ENCODE data around the gene KCNK1.
"Not testable (repeated sequence)": the region's sequence is repeated elsewhere in the genome, so short reads cannot be mapped to it uniquely, and the experiment has no call there.

KCNK1 gene

GRCh38 chr1:233668146-233668724 lies 54.3 kb downstream of the KCNK1 start:
- DNase-seq (ENCODE audit: low read depth), result no peak

DNA sequence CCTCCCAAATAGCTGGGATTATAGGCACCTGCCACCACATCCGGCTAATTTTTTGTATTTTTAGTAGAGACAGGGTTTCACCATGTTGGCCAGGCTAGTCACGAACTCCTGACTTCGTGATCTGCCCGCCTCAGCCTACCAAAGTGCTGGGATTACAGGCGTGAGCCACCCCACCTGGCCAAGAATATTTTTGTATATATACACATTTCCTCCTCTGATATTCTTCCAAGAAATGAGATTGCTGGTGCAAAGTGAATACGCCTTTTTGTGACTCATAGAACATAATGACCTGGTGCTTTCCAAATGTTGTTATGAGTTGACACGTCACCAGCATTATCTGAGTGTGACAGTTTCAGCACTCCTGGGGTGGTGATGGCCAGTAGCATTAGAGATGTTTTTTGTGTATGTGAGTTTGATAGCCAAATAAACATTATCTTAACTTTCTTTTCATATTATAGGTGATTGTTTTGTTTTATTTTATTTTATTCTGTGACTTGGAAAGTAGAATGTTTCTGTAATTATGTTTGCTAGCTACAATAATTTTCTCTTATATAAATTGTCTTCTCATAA lies 54.9 kb downstream of the KCNK1 start:
- no peak for DNase-seq (ENCODE audit: low read depth)

DNA sequence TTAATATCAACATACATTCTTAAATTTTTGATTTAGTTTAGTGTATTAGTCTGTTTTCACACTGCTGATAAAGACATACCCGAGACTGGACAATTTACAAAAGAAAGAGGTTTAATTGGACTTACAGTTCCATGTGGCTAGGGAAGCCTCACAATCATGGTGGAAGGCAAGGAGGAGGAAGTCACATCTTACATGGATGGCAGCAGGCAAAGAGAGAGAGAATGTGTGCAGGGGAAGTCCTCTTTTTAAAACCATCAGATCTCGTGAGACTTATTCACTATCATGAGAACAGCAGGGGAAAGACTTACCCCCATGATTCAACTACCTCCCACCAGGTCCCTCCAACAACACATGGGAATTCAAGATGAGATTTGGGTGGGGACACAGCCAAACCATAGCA lies 56.5 kb downstream of the KCNK1 start:
- not testable (repeated sequence) for DNase-seq (ENCODE audit: low read depth)

- DNase-seq (ENCODE audit: low read depth), result no peak
These were observed 57.4 kb downstream of the KCNK1 start for GRCh38 chr1:233671286-233671685.

DNA sequence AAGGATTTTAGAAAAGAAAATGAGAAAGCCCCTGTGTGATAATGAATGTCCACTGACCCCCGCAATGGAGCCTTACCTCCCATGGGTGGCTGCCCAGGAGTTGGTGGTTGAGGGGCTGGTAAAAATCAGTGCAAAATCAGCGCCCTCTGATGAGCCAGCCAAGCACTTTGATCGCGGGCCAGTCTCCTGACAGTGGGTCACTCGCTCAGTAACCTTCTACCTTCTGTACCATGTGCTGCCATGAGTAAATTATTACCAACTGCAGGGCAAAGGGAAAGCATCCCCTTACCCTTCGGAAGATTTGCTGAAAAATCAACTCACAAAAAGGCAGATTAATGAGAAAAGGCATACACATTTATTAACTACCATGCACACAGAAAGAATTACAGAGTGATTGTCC lies 58.8 kb downstream of the KCNK1 start:
- DNase-seq (ENCODE audit: low read depth), result no peak

- DNase-seq (ENCODE audit: low read depth), result no peak
These were observed 59.5 kb downstream of the KCNK1 start for GRCh38 chr1:233673261-233673946.

DNA sequence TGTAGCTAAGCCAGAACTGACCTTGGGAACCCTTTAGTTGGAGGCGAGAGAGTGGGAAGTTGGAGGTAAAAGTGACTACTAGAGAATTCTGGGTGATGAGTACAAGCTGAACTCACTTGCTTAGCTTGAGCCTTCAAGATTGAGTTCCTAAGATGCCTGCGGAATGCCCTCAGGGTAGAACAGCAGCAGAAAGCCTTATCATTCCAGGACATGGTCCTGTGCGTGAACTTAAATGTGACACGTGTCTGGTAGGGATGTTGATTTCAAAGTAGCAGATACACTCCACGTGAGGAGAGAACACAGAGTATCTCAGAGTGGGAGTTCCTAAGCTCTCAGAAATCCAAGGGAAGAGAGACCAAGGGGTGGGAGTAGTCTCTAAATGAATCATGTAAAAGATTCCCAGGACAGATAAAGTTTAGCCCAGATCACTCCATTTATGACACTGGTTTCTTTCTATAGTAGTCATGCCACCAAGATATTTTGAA lies 60.1 kb downstream of the KCNK1 start:
- DNase-seq (ENCODE audit: low read depth), result no peak

- no peak for DNase-seq (ENCODE audit: low read depth)
These were observed 61.5 kb downstream of the KCNK1 start for GRCh38 chr1:233675446-233675845.

DNA sequence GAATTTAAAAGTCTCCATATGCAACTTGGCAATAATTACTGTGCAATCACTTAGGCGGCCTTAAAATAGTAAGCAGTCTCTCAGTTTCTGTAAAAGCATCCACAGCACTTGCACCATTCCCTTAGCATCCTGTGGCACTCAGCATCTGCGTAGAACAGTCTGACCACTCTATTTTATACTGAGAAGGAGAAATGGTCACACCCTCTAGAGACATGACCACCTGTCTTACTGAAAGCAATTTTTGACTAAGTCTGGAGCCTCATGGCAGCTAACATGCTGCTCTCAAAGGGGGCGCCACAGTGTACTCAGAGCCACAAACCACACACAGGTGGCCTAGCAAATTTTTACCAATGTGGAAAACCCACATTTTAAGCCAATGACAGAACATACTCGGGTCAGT lies 62.0 kb downstream of the KCNK1 start:
- no peak for DNase-seq (ENCODE audit: low read depth)

DNA sequence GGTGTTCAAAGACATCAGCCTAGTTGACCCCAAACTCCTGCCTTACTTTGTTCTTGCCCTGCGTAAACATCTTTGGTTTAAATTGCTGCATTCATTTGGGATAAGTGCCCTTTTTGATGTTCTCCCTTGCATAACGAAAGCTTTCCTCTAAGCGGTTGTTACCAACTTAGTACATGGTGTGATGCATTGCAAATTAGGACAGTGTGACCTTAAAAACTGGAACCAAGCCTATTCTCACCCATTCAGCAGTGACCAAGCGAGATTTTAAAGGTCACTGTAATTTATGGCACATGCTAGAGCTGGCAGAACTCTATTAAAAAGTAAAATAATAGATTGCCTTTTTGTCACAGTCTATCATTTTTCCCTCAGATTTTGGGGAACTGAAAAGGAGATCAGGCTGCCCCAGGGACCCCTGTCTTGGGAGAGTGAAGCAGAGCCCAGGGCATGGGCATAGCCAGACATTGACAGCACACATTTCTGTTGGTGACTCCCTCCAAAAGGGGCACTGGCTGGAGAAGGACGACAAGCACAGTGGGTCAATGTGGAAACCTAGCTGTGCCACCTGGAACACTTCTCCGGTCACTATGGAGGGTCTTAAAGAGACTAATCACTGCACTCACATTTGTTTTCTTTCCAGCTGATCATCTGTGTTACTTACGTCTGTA lies 63.9 kb downstream of the KCNK1 start:
- no peak for DNase-seq (ENCODE audit: low read depth)

GRCh38 chr1:233679030-233679429 lies 65.1 kb downstream of the KCNK1 start:
- DNase-seq (ENCODE audit: low read depth), result no peak

- no peak for DNase-seq (ENCODE audit: low read depth)
These were observed 65.9 kb downstream of the KCNK1 start for GRCh38 chr1:233679591-233680373.

DNA sequence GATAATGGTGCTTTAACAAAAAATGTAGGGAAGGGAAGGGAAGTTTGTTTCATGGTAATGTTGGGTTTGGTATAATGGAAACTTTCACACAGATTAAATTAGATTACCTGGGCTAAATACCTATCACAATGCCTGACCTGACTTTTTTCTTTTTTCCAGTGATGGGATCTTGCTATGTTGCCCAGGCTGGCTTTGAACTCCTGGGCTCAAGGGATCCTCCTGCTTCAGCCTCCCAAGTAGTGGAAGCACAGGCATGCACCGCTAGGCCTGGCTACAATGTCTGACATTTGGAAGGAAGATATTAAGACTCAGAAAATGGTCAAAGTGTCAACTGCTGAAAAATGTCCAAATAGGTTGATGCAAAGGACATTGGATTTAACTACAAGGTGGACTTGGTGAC lies 67.4 kb downstream of the KCNK1 start:
- no peak for DNase-seq (ENCODE audit: low read depth)

DNA sequence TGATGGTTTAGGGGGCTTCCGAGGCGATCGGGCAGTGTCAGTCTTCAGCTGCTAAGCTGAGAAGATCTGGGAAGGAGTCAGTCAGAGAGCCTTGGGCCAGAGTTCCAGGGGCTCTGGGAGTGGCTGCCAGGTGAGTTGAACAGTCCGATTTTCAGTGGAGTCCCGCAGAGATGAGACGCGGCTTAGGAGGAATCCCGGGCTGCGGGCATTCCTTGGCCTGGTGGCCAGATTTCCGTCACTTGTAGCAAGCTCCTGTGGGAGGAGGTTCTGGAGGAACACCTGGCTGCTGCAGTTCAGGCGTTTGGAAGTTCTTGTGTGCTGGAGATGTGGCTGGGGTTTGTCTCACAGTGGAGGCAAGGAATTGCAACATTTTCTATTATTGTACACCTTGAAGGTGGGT lies 72.7 kb downstream of the KCNK1 start:
- DNase-seq (ENCODE audit: low read depth), result not testable (repeated sequence)

- DNase-seq (ENCODE audit: low read depth), result no peak
These were observed 75.3 kb downstream of the KCNK1 start for GRCh38 chr1:233689017-233689747.

DNA sequence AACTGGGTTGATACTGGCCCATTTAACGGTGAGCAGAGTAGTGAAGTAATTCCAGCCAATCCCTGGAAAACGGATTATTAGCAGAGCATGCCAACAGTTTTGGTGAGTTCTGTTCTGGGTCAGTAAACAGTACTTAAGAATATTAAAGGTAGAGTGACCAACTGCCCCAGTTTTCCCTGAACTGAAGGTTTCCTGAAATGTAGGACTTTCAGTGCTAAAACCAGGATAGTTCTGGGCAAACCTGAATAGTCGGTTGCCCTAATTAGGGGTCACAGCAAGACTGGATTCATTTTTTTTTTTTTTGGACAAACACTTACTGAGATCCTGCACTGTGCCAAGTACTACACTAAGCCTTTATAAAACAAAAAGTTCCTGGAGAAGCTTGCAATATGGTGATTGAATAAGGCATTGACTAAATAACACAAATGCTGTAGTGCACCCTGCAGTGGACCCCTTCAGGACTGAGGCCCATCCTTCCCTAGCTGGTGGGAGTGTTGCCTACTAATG lies 75.9 kb downstream of the KCNK1 start:
- DNase-seq (ENCODE audit: low read depth), result no peak

- DNase-seq (ENCODE audit: low read depth), result no peak
These were observed 82.0 kb downstream of the KCNK1 start for GRCh38 chr1:233695901-233696300.

GRCh38 chr1:233700338-233700737 lies 86.4 kb downstream of the KCNK1 start:
- DNase-seq (ENCODE audit: low read depth), result no peak

- DNase-seq (ENCODE audit: low read depth), result no peak
These were observed 90.4 kb downstream of the KCNK1 start for GRCh38 chr1:233704170-233704897.

DNA sequence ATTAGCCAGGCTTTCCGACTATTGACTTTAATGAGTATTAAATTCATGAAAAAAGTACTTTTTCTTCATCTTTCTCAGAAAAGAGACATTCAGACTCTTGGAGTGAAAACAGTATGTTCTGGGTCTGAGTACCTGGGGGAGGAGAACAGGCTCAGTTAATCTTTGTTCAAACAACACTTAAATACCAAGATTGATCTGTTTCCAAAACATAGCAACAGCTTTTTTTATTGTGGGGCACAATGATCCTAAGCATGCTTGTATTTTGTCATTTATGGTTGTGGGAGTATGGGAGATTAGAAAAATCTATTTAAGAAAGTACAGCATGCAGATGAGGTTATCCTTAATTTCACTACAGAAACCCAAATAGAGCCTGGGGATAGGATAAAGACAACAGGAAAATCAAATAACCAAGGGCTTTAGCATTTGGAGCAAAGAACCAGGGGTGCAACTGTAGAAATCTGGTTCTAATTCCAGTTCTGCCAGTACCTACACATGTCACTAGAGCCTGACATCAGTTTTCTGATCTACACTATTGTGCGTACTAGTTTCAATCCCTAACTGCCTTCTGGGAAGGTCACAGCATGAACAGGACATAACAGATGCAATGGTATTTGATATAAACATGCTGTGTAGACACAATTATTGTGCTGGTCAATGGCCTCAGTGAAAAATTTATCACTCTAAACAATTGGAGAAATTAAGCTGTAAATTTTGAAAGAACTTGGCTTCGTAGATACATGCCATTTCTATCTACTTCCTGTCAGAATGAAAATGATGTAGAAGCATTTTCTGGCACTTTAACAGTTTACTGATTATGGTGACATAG lies 91.2 kb downstream of the KCNK1 start:
- DNase-seq (ENCODE audit: low read depth), result no peak

All from T-helper 22 cell (primary cell).